ENCODE results near the gene ATP6V0C. TPM values are rescaled to one million over a fixed set of nuclear protein-coding genes. Genes with fewer than 3 reads are reported as not detected.
A peak's percentile ranks its signal among the peaks of the same experiment; 100 is the strongest.

Gene ATP6V0C
- 176 and 199 TPM in 2 replicates for total RNA-seq (2021; fragmentation: NEBNext Ultra II Directional; extraction: Animal tissue kit (Norgen Biotek cat#: 25700))
- 125 and 218 TPM in 2 replicates for polyA plus RNA-seq (2011; rRNA removed)
- 35.7 TPM for polyA plus RNA-seq (2011; cell fraction: cytosol; rRNA removed)
- polyA plus RNA-seq (2011; cell fraction: nucleus; rRNA removed): 80.2 TPM
- 161 to 288 TPM (median 238 TPM) in 4 replicates for polyA plus RNA-seq (2012, experiment 1 of 2)
- polyA plus RNA-seq (2012, experiment 2 of 2): 371 TPM
- polyA plus RNA-seq (2013, experiment 1 of 2): 359 TPM
- polyA plus RNA-seq (2013, experiment 2 of 2): 478 TPM
- polyA minus RNA-seq (2011; rRNA and poly(A)+ RNA removed): 15.2 and 20.3 TPM in 2 replicates
- polyA minus RNA-seq (2011; cell fraction: cytosol; rRNA and poly(A)+ RNA removed): 225 TPM
- polyA minus RNA-seq (2011; cell fraction: nucleus; rRNA and poly(A)+ RNA removed): 36.2 TPM
- long read RNA-seq, experiment 1, transcript ATP6V0C-202 (2 exons, 1,081 nt): minor isoform, 28 of 495 reads
- long read RNA-seq, experiment 1, transcript ATP6V0C-201 (3 exons, 1,175 nt): major isoform, 460 of 495 reads
- long read RNA-seq, experiment 1, partial matches to known transcripts: 2 of 495 reads
- long read RNA-seq, experiment 1, other reads (novel, unspliced or antisense): 5 of 495 reads
- long read RNA-seq, experiment 2, partial matches to known transcripts: 0 of 2 reads
- long read RNA-seq, experiment 2, other reads (novel, unspliced or antisense): 0 of 2 reads

GRCh38 chr16:2513405-2514332, at the start of gene ATP6V0C:
Gene ATP6V0C, plus strand, starts transcription at chr16:2513952. Its CDS starts 152 bp downstream, at chr16:2514104.
- Histone ChIP-seq H3K18ac (ENCODE audit: extremely low read depth, low read length) (peak within 1 kb of the TSS; percentile 85), H4K20me1 (replicated peaks in 1 of 2; ENCODE audit: control insufficient read depth in 1 of 2, insufficient read depth in 2 of 2, low read length in 2 of 2) (peaks cover 23 to 33% of the 10 kb centered on the region in 2 experiments), H2BK5ac (ENCODE audit: low read depth, low read length) (peak within 1 kb of the TSS; percentile 78), H3K79me1 (ENCODE audit: low read depth, low read length) (peaks cover 17% of the 10 kb centered on the region), H2BK20ac (ENCODE audit: low read length) (no peak within 1 kb of the TSS), H4K91ac (replicated peaks; ENCODE audit: insufficient read length, low read length) (peak within 1 kb of the TSS; percentile 79), H3K23ac (ENCODE audit: insufficient read length) (no peak within 1 kb of the TSS), H3K4me1 (replicated peaks in 1 of 4; ENCODE audit: control insufficient read depth in 3 of 4, insufficient read depth in 4 of 4, low read length in 3 of 4) (peaks cover 4 to 37% (median 22%) of the 10 kb centered on the region in 4 experiments), H3K4me3 (ENCODE audit: extremely low read depth in 1 of 4, insufficient read depth in 2 of 4, low read depth in 3 of 4, low read length in 4 of 4) (peak within 1 kb of the TSS; percentile 77 to 99 (median 84)), H3K36me3 (ENCODE audit: control insufficient read depth in 2 of 4, insufficient read depth in 4 of 4, low read length in 3 of 4) (no peaks in the 10 kb centered on the region), H2BK15ac (ENCODE audit: low read length) (no peak within 1 kb of the TSS), H3K14ac (ENCODE audit: insufficient read length) (no peak within 1 kb of the TSS), H3K56ac (replicated peaks; ENCODE audit: insufficient read length, low read depth, low read length) (peak within 1 kb of the TSS; percentile 71), H2AFZ (ENCODE audit: low read length) (no peak within 1 kb of the TSS), H3K9me3 (ENCODE audit: insufficient read depth in 2 of 2, low read depth in 1 of 2, low read length in 1 of 2) (no peaks in the 10 kb centered on the region), H3K79me2 (ENCODE audit: control insufficient read depth in 1 of 2, insufficient read depth in 2 of 2, low read length in 2 of 2) (peaks cover 26 to 47% of the 10 kb centered on the region in 2 experiments), H2BK120ac (replicated peaks; ENCODE audit: low read depth, low read length) (no peak within 1 kb of the TSS), H2BK12ac (ENCODE audit: low read depth, low read length) (peak within 1 kb of the TSS; percentile 96), H2AK5ac (ENCODE audit: low read depth, low read length) (no peak within 1 kb of the TSS), H3K27me3 (replicated peaks in 1 of 4; ENCODE audit: control insufficient read depth in 3 of 4, extremely low read depth in 1 of 4, insufficient read depth in 3 of 4, low read length in 3 of 4) (peaks cover 0 to 3% (median 0%) of the 10 kb centered on the region in 4 experiments; a peak in 2 of 7 replicates), H3K9ac (replicated peaks in 1 of 4; ENCODE audit: extremely low read depth in 1 of 4, low read depth in 3 of 4, low read length in 3 of 4) (peak within 1 kb of the TSS; percentile 89 to 97 (median 92)), H3K4me2 (ENCODE audit: insufficient read depth in 1 of 2, low read depth in 2 of 2, low read length in 2 of 2) (peak within 1 kb of the TSS; percentile 85 to 90), H4K8ac (ENCODE audit: extremely low read depth, insufficient read depth, low read length) (peak within 1 kb of the TSS; percentile 98; the same call in 1 of the 2 replicates), H3K23me2 (ENCODE audit: low read depth, low read length) (peaks cover 8% of the 10 kb centered on the region; the same call in 1 of the 2 replicates), H4K5ac (ENCODE audit: insufficient read length, low read depth, low read length) (peak within 1 kb of the TSS; percentile 73), H3K27ac (ENCODE audit: low read depth, low read length) (peak within 1 kb of the TSS; percentile 99), H3K4ac (replicated peaks; ENCODE audit: insufficient read length, low read depth, low read length) (peak within 1 kb of the TSS; percentile 39)
- ChIA-PET POLR2A (ENCODE audit: partially characterized antibody) (interaction anchor here (0.7 to 5.6 kb wide), 15 partner anchors 10 to 333 kb away, joined by 3 to 44 read pairs (median 4); partner anchors contain the start of genes CEMP1, PDPK1, TBC1D24 and TEDC2), CTCF (ENCODE audit: partially characterized antibody) (interaction anchor here (1.3 to 1.6 kb wide), 2 partner anchors 16 to 28 kb away, joined by 3 to 7 read pairs; no protein-coding TSS in a partner anchor)
- WGBS, 2 experiments (ENCODE audit: extremely low coverage in 1 of 2, insufficient coverage in 1 of 2, insufficient read length in 1 of 2, insufficient replicate concordance in 2 of 2, low coverage in 1 of 2, low lambda C conversion rate in 2 of 2, missing lambda C conversion rate in 1 of 2): 1% methylated on average over 41 of the region's 122 CpGs; no CpG with 5 or more reads in 1 of the 2 experiments
- FAIRE-seq: no peak
- peak; percentile 80 to 96 for DNase-seq (ENCODE audit: low read depth in 1 of 2, low spot score in 2 of 2)
- no peak for TF ChIP-seq CEBPB (IDR thresholded peaks at IDR 0.05; ENCODE audit: low read depth, low read length)
- peak in 1 of 2 experiments; percentile 17; a peak in 2 of 4 replicates for TF ChIP-seq SIN3A (conservative IDR thresholded peaks at IDR 0.05 in 1 of 2, IDR thresholded peaks at IDR 0.05 in 1 of 2; ENCODE audit: low read depth in 1 of 2, low read length in 2 of 2)
- TF ChIP-seq EP300 (IDR thresholded peaks at IDR 0.05; ENCODE audit: borderline replicate concordance in 1 of 2, low read depth in 2 of 2, low read length in 2 of 2): peak in 1 of 2 experiments; percentile 90; a peak in 2 of 3 replicates
- TF ChIP-seq TAF1 (IDR thresholded peaks at IDR 0.05; ENCODE audit: low read depth, low read length): peak; percentile 93
- TF ChIP-seq SP1 (IDR thresholded peaks at IDR 0.05; ENCODE audit: low read depth, low read length): peak; percentile 58; the same call in 1 of the 2 replicates
- no peak for TF ChIP-seq RXRA (IDR thresholded peaks at IDR 0.05; ENCODE audit: insufficient read depth, low read depth, low read length)
- TF ChIP-seq SP4 (IDR thresholded peaks at IDR 0.05; ENCODE audit: low read length): peak; percentile 69; the same call in 1 of the 2 replicates

Measured in H1 (cell line).